Tibial nerve (tissue), 3 donors: ENCODE results near the gene MAJIN.

ENCODE experiments used
- CTCF ChIP-seq, 5 experiments: fragments of 200-600 bp in 3 of 5; fragments of 450-650 bp in 2 of 5; sonication (generic) in 3 of 5; IDR thresholded peaks; one replicate each; pipeline ENCODE4 v1.5.1; 2016 to 2019; ENCODE audit warnings: antibody characterized with exemption in 5 of 5, mild to moderate bottlenecking in 3 of 5, moderate library complexity in 2 of 5
- POLR2A ChIP-seq, 2 donors: fragments of 450-650 bp; IDR thresholded peaks; one replicate each; pipeline ENCODE4 v1.6.1; 2017; ENCODE audit warnings: antibody characterized with exemption in 2 of 2, mild to moderate bottlenecking in 2 of 2, moderate library complexity in 2 of 2

DNA sequence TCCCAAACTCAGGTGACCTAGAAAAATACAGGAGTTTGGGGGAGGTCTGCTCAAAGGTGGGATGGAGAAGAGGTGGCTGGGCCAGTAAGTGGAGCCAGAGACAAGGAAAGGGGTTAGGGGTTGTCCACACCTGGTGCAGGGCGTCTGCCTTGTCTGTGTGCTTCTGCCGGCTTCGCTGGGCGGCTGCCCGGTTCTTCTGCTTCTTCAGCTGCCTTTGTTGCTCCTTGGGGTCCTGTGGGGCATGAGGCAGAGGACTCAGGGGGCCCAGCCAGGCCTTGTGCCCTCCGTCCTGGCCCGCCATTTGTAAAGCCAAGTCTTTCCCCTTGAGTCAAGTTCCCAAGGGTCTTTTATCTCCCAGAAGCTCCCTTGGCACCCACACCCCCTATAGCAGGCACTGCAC lies 22.4 kb upstream of the MAJIN start:
- TF ChIP-seq CTCF (IDR thresholded peaks at IDR 0.05), result no peak
- no peak for TF ChIP-seq POLR2A (IDR thresholded peaks at IDR 0.05)
